Lung (tissue), 12 donors: ENCODE data around the gene SLF2. TPM values are rescaled to one million over a fixed set of nuclear protein-coding genes. Genes with fewer than 3 reads are reported as not detected.

Experiments used
- ATAC-seq: fragments of 200-7000 bp; cut with Tn5 transposase; one replicate; pipeline ENCODE4 v1.9.1; 2020; ENCODE audit warnings: moderate number of reproducible peaks; ENCODE audit not compliant: insufficient read depth, low FRiP score
- DNase-seq, 3 donors: peaks; one replicate each; pipeline ENCODE4 v3.0.0-alpha.2; 2013 to 2017
- H3K27ac ChIP-seq, 2 donors: one replicate each; pipeline ENCODE4 v1.5.1; 2013; ENCODE audit warnings: mild to moderate bottlenecking in 2 of 2, moderate library complexity in 2 of 2, control low read depth in 1 of 2, inconsistent platforms in 1 of 2, low read depth in 1 of 2, low read length in 1 of 2
- H3K27me3 ChIP-seq, 3 donors: one replicate each; pipeline ENCODE4 v1.5.1; 2013; ENCODE audit warnings: low read length in 2 of 3; ENCODE audit not compliant: control insufficient read depth in 3 of 3, insufficient read depth in 3 of 3
- H3K36me3 ChIP-seq, 4 donors: one replicate each; pipeline ENCODE4 v1.5.1; 2013; ENCODE audit warnings: low read length in 4 of 4, mild to moderate bottlenecking in 1 of 4, moderate library complexity in 1 of 4; ENCODE audit not compliant: control insufficient read depth in 4 of 4, insufficient read depth in 4 of 4
- H3K4me1 ChIP-seq, 5 donors: one replicate each; pipeline ENCODE4 v1.5.1; 2013; ENCODE audit warnings: low read length in 5 of 5, mild to moderate bottlenecking in 2 of 5, moderate library complexity in 1 of 5; ENCODE audit not compliant: control insufficient read depth in 5 of 5, insufficient read depth in 5 of 5
- H3K4me3 ChIP-seq: one replicate; pipeline ENCODE4 v1.5.1; 2013; ENCODE audit warnings: mild to moderate bottlenecking, control low read depth, moderate library complexity
- H3K9ac ChIP-seq, 2 donors: one replicate each; pipeline ENCODE4 v1.5.1; 2013; ENCODE audit warnings: low read length in 2 of 2, control low read depth in 1 of 2; ENCODE audit not compliant: insufficient read depth in 1 of 2
- H3K9me3 ChIP-seq, 4 donors: one replicate each; pipeline ENCODE4 v1.5.1; 2013; ENCODE audit warnings: low read length in 3 of 4, mild to moderate bottlenecking in 1 of 4, moderate library complexity in 1 of 4; ENCODE audit not compliant: control insufficient read depth in 4 of 4, insufficient read depth in 3 of 4
- CTCF ChIP-seq: IDR thresholded peaks from 2 replicates; pipeline ENCODE4 v1.5.1; 2012; ENCODE audit warnings: mild to moderate bottlenecking; ENCODE audit errors: control extremely low read depth, extremely low read depth
- WGBS, 2 donors: extraction: QIAGEN DNeasy Blood & Tissue Kit; methylation state at CpG; one replicate each; pipeline ENCODE4 v1.1.7; 2013; 5-methylcytosine and 5-hydroxymethylcytosine counted together
- polyA plus RNA-seq, 2 donors: library from polyadenylated mRNA; stranded (reverse); fragments of 200-250 nt; gene quantifications; one replicate each; pipeline ENCODE4 v1.2.1, GENCODE V29; 2013
- total RNA-seq, 2 donors: library from RNA; depleted of rRNA in 1 of 2; stranded (reverse); fragments of >200 nt in 1 of 2; gene quantifications; one replicate each; pipeline ENCODE4 v1.2.1, GENCODE V29; 2014 to 2021
- donor health status: control.
- donor health status: control.
- donor health status: Bipolar disorder and iron deficiency.
- donor health status: healthy.
- donor health status: DM: yes; HTN: yes; CAD: no.

SLF2 gene
- total and polyA plus RNA-seq, 4 donors: 7.1 to 60.0 (median 21.8) TPM

- WGBS, 2 donors: 84 to 88% methylated on average over 2 of the region's 2 CpGs
- ATAC-seq: no peak
- Histone ChIP-seq H3K36me3 (peaks cover 6 to 28% (median 11%) of the 10 kb centered on the region in 4 donors), H3K4me1 (peaks cover 0 to 16% (median 7%) of the 10 kb centered on the region in 5 donors), H3K4me3 (no peak overlapping the region), H3K9me3 (no peaks in the 10 kb centered on the region), H3K9ac (no peak overlapping the region), H3K27ac (no peak overlapping the region), H3K27me3 (no peaks in the 10 kb centered on the region)
- DNase-seq: no peak
- TF ChIP-seq CTCF: no peak
Observed at GRCh38 chr10:100968062-100968736, 55.4 kb downstream of the SLF2 start.

GRCh38 chr10:100968863-100969186, 56.1 kb downstream of the SLF2 start:
- H3K9me3 ChIP-seq: no peaks in the 10 kb centered on the region
- no peak overlapping the region for H3K27ac ChIP-seq
- H3K9ac ChIP-seq: no peak overlapping the region
- H3K36me3 ChIP-seq: peaks cover 6 to 21% (median 11%) of the 10 kb centered on the region in 4 donors
- no peak for TF ChIP-seq CTCF
- ATAC-seq (no peak), DNase-seq (no peak)
- peaks cover 0 to 16% (median 7%) of the 10 kb centered on the region in 5 donors for H3K4me1 ChIP-seq
- 31% methylated on average over 9 of the region's 9 CpGs for WGBS, 2 donors
- H3K27me3 ChIP-seq: no peaks in the 10 kb centered on the region
- peak overlapping the region; percentile 9 for H3K4me3 ChIP-seq

GRCh38 chr10:100969187-100970075, 56.7 kb downstream of the SLF2 start, which contains the start of gene SEMA4G:
Gene SEMA4G (plus strand): TSS chr10:100969504. CDS start chr10:100972913, 3,409 bp downstream.
- TF ChIP-seq CTCF: no peak
- WGBS, 2 donors: 2 to 4% methylated on average over 43 to 70 of the region's 70 CpGs

More at GRCh38 chr10:100969187-100970075, 56.7 kb downstream of the SLF2 start, which contains the start of gene SEMA4G:
- Histone ChIP-seq H3K27me3 (no peaks in the 10 kb centered on the region), H3K4me3 (peak within 1 kb of the TSS; percentile 25), H3K9ac (no peak within 1 kb of the TSS), H3K9me3 (no peaks in the 10 kb centered on the region), H3K27ac (no peak within 1 kb of the TSS), H3K4me1 (peaks cover 0 to 16% (median 7%) of the 10 kb centered on the region in 5 donors), H3K36me3 (peaks cover under 1 to 18% (median 7%) of the 10 kb centered on the region in 4 donors)
- ATAC-seq (peak; percentile 38), DNase-seq (peak; percentile 42 to 62 (median 51))
